ENCODE measurements around the gene DYRK1A.

- TF ChIP-seq CTCF (IDR thresholded peaks at IDR 0.05), result no peak
- TF ChIP-seq EP300 (IDR thresholded peaks at IDR 0.05), result no peak
These were observed 117.2 kb downstream of the DYRK1A start for GRCh38 chr21:37483776-37484175.

Measured in esophagus muscularis mucosa (tissue), 3 donors.